T-helper 2 cell treated with Interferon-gamma antibody and Interleukin-4, amounts not matched to agents 100 ng/mL and 5 ng/mL, for 36 hours (primary cell): Measurements from ENCODE around the gene WNT7B. TPM values are rescaled to one million over a fixed set of nuclear protein-coding genes. Genes with fewer than 3 reads are reported as not detected.

Experiments
- intact Hi-C: fragments of 100-400 bp; cut with micrococcal nuclease; formaldehyde crosslinking; loops from one replicate; pipeline ENCODE4 v1.15.1; 2023
- total RNA-seq: library from RNA; stranded (reverse); gene quantifications from 2 replicates; pipeline ENCODE4 v1.2.3, GENCODE V29; 2022

The WNT7B gene
- total RNA-seq, 1 donor from 2014 or later, result not detected

- intact Hi-C loops, result no loop called here
These were observed 97.4 kb downstream of the WNT7B start for GRCh38 chr22:45879552-45879949.

- intact Hi-C loops, result no loop called here
These were observed 97.9 kb downstream of the WNT7B start for GRCh38 chr22:45878901-45879551.

- intact Hi-C loops, result no loop called here
These were observed 98.7 kb downstream of the WNT7B start for GRCh38 chr22:45878051-45878781.

GRCh38 chr22:45877651-45878050 is 99.3 kb downstream of the WNT7B start:
- intact Hi-C loops, result no loop called here

- intact Hi-C loops, result no loop called here
These were observed 100.0 kb downstream of the WNT7B start for GRCh38 chr22:45877036-45877380.

GRCh38 chr22:45876136-45877035 is 100.6 kb downstream of the WNT7B start:
- intact Hi-C loops, result no loop called here

GRCh38 chr22:45872659-45873263 is 104.2 kb downstream of the WNT7B start:
- intact Hi-C loops, result no loop called here

- intact Hi-C loops, result no loop called here
These were observed 105.2 kb downstream of the WNT7B start for GRCh38 chr22:45871721-45872120.

Other genes with a start within 250 kb of the WNT7B start
- 9.0 and 9.1 TPM in 2 replicates for gene PPARA, start 173.4 kb upstream of the WNT7B start, total RNA-seq